Adrenal gland (tissue), 5 donors: ENCODE measurements around the gene ENTR1.

Experiments
- CTCF ChIP-seq, 6 experiments: fragments of 450-650 bp in 4 of 6; fragments of 200-600 bp in 2 of 6; sonication (generic) in 1 of 6; IDR thresholded peaks; 1 replicate in 5 of 6; 2 replicates in 1 of 6; pipeline versions ENCODE4 v1.5.1 to v1.8.0; 2016 to 2021; ENCODE audit warnings: antibody characterized with exemption in 6 of 6, mild to moderate bottlenecking in 2 of 6, moderate library complexity in 1 of 6
- POLR2A ChIP-seq, 2 donors: fragments of 450-650 bp; IDR thresholded peaks; one replicate each; pipeline ENCODE4 v1.6.1; 2017; ENCODE audit warnings: antibody characterized with exemption in 2 of 2, mild to moderate bottlenecking in 2 of 2, moderate library complexity in 1 of 2
- donor health status: DM: no; HTN: no; CAD: no.

GRCh38 chr9:136443087-136443486 lies 32.7 kb upstream of the ENTR1 start:
- TF ChIP-seq CTCF (IDR thresholded peaks at IDR 0.05) (no peak), POLR2A (IDR thresholded peaks at IDR 0.05) (no peak)
